Nephron (organoid): ENCODE data around the gene LCOR.
A peak's percentile ranks its signal among the peaks of the same experiment; 100 is the strongest.

Experiments used
- H3K27ac Mint-ChIP-seq, 3 experiments: 2 replicates each; pipeline ENCODE4 v1.8.0; 2020; ENCODE audit warnings: mixed read lengths in 3 of 3, mild to moderate bottlenecking in 2 of 3, moderate library complexity in 1 of 3
- H3K27me3 Mint-ChIP-seq: 2 replicates; pipeline ENCODE4 v1.8.0; 2021; ENCODE audit warnings: low read depth, mild to moderate bottlenecking, moderate library complexity, mixed read lengths
- H3K36me3 Mint-ChIP-seq: 2 replicates; pipeline ENCODE4 v1.8.0; 2020; ENCODE audit warnings: low read depth, mixed read lengths
- H3K4me1 Mint-ChIP-seq: 2 replicates; pipeline ENCODE4 v1.8.0; 2020; ENCODE audit warnings: mixed read lengths
- H3K4me3 Mint-ChIP-seq, 3 experiments: 2 replicates each; pipeline ENCODE4 v1.8.0; 2020; ENCODE audit warnings: mild to moderate bottlenecking in 3 of 3, mixed read lengths in 3 of 3, moderate library complexity in 2 of 3
- H3K9me3 Mint-ChIP-seq: 2 replicates; pipeline ENCODE4 v1.8.0; 2020; ENCODE audit warnings: mixed read lengths
- CTCF ChIP-seq, 3 experiments: fragments of 200-600 bp; sonication (generic); IDR thresholded peaks; one replicate each; pipeline ENCODE4 v1.5.0; 2021; ENCODE audit warnings: antibody characterized with exemption in 3 of 3; ENCODE audit not compliant: unreplicated experiment in 3 of 3

Gene LCOR

GRCh38 chr10:96918214-96919002, 86.3 kb downstream of the LCOR start:
- peaks cover 15% of the 10 kb centered on the region for H3K4me1 Mint-ChIP-seq
- peaks cover 3% of the 10 kb centered on the region for H3K9me3 Mint-ChIP-seq
- H3K36me3 Mint-ChIP-seq, result peaks cover 38% of the 10 kb centered on the region
- H3K27ac Mint-ChIP-seq, result peak overlapping the region in 1 of 3 experiments; percentile 10
- H3K27me3 Mint-ChIP-seq, result no peaks in the 10 kb centered on the region
- no peak for TF ChIP-seq CTCF (IDR thresholded peaks at IDR 0.05; ENCODE audit: unreplicated experiment in 3 of 3)
- no peak overlapping the region for H3K4me3 Mint-ChIP-seq

- H3K4me3 Mint-ChIP-seq, result no peak overlapping the region
- H3K9me3 Mint-ChIP-seq, result peaks cover 3% of the 10 kb centered on the region
- TF ChIP-seq CTCF (IDR thresholded peaks at IDR 0.05; ENCODE audit: unreplicated experiment in 3 of 3), result no peak
- no peaks in the 10 kb centered on the region for H3K27me3 Mint-ChIP-seq
- peaks cover 17% of the 10 kb centered on the region for H3K4me1 Mint-ChIP-seq
- H3K36me3 Mint-ChIP-seq, result peaks cover 41% of the 10 kb centered on the region
- H3K27ac Mint-ChIP-seq, result peak overlapping the region in 1 of 3 experiments; percentile 6
These were observed 87.8 kb downstream of the LCOR start for GRCh38 chr10:96919785-96920430.

- no peak overlapping the region for H3K27ac Mint-ChIP-seq
- H3K36me3 Mint-ChIP-seq, result peaks cover 45% of the 10 kb centered on the region
- peaks cover 17% of the 10 kb centered on the region for H3K4me1 Mint-ChIP-seq
- TF ChIP-seq CTCF (IDR thresholded peaks at IDR 0.05; ENCODE audit: unreplicated experiment in 3 of 3), result no peak
- no peak overlapping the region for H3K4me3 Mint-ChIP-seq
- peaks cover 3% of the 10 kb centered on the region for H3K9me3 Mint-ChIP-seq
- H3K27me3 Mint-ChIP-seq, result no peaks in the 10 kb centered on the region
These were observed 89.6 kb downstream of the LCOR start for GRCh38 chr10:96921655-96922054.

DNA sequence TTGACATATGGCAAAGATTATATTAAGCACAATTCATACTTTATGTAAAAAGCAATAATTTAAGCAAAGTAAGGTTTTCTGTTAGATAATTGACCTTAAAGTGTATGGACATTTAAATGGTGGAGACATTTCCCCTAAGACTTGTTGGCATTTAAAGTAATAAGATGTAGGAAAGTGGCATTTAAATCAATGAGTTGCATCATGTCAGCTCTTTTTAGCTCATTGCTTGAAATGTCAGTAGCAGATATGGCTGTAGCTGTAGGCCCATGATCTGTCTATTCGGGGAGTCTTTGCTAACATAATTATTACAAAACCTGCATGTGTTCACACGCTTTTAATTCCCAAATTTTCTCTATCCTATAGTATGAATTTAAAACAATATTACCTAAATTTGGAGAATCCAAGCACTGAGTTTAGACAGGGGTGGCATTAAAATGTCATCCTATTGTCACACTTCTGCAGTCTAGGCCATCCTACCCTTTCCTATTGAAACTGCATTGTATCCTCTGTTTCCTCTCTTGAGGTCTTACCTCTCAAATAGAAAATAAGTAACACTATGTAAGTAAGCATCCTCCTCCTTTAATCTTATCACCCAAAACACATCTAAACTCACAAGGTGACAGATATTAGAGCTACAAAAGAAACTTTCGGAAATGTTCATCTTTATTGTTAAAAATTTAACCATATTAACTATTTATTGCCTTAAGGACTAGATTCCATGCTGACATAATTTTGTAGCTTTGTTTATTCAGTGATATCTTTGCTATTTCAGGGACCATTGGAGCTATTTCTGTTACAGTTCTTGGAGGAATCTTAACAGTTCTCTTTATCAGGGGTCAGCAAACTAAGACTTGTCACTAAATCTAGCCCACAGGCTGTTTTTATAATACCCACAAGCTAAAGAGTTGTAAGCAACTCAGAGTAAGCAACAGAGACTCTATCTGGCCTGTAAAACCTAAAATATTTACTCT, 91.2 kb downstream of the LCOR start:
- Mint-ChIP-seq H3K27me3 (no peaks in the 10 kb centered on the region), H3K36me3 (peaks cover 53% of the 10 kb centered on the region), H3K4me3 (no peak overlapping the region), H3K27ac (no peak overlapping the region), H3K9me3 (peaks cover 6% of the 10 kb centered on the region), H3K4me1 (peaks cover 8% of the 10 kb centered on the region)
- TF ChIP-seq CTCF (IDR thresholded peaks at IDR 0.05; ENCODE audit: unreplicated experiment in 3 of 3), result no peak

DNA sequence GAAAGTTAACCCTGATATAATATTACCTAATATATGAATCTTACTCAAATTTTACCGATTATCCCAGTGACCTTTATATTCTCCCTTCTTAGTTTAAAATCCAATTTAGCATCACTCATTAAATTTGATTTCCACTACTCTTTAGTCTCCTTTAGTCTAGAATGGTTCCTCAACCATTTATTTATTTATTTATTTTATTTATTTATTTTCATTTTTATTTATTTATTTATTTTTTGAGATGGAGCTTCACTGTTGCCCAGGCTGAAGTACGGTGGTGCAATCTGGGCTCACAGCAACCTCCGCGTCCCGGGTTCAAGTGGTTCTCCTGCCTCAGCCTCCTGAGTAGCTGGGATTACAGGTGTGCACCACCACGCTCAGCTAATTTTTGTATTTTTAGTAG, 92.8 kb downstream of the LCOR start:
- Mint-ChIP-seq H3K4me1 (peaks cover 5% of the 10 kb centered on the region), H3K4me3 (no peak overlapping the region), H3K27me3 (no peaks in the 10 kb centered on the region), H3K27ac (no peak overlapping the region), H3K36me3 (peaks cover 58% of the 10 kb centered on the region), H3K9me3 (peaks cover 13% of the 10 kb centered on the region)
- TF ChIP-seq CTCF (IDR thresholded peaks at IDR 0.05; ENCODE audit: unreplicated experiment in 3 of 3), result no peak
